Activated CD4-positive, alpha-beta T cell treated with anti-CD3 and anti-CD28 coated beads, Interleukin-2, Interleukin-6, amounts not matched to agents 100 ng/mL and 50 ng/mL, durations not matched to agents 16 hours and 8 hours (primary cell): ENCODE data around the gene CCDC85C.
A peak's percentile ranks its signal among the peaks of the same experiment; 100 is the strongest.

Source experiments
- DNase-seq: peaks from one replicate; pipeline ENCODE4 v3.0.0-alpha.2; 2020

The CCDC85C gene

DNA sequence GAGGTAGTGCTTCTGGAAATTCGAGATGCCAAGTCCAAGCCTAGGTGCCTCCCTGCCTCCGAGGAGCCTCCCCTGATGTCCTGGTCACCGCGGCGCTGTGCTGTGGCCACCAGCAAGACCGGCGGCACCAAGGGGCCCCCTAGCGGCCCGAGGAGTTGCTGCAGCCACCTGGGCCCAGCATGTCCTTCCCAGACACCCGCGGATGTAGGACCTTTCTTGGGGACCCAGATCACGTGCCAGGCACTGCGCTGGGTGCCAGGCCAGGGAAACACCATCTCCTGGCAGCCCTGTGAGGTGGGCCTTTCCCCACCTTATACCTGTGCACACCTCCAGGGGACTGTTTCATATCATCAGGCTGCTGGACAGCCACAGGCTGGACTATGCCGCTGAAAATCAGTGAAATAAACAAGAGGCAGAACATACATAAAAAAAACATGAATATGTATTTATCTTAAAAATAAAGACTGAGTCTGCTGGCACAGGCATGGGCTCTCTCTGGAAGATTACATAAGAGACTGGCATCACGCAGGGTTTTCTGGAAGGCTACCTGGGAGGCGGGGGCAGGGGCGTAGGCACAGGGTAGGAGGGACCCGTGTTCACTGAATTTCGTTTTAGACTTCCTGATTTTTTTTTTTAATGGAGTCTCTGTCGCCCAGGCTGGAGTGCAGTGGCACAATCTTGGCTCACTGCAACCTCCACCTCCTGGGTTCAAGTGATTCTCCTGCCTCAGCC lies 25.0 kb upstream of the CCDC85C start:
- peak; percentile 69 for DNase-seq

DNA sequence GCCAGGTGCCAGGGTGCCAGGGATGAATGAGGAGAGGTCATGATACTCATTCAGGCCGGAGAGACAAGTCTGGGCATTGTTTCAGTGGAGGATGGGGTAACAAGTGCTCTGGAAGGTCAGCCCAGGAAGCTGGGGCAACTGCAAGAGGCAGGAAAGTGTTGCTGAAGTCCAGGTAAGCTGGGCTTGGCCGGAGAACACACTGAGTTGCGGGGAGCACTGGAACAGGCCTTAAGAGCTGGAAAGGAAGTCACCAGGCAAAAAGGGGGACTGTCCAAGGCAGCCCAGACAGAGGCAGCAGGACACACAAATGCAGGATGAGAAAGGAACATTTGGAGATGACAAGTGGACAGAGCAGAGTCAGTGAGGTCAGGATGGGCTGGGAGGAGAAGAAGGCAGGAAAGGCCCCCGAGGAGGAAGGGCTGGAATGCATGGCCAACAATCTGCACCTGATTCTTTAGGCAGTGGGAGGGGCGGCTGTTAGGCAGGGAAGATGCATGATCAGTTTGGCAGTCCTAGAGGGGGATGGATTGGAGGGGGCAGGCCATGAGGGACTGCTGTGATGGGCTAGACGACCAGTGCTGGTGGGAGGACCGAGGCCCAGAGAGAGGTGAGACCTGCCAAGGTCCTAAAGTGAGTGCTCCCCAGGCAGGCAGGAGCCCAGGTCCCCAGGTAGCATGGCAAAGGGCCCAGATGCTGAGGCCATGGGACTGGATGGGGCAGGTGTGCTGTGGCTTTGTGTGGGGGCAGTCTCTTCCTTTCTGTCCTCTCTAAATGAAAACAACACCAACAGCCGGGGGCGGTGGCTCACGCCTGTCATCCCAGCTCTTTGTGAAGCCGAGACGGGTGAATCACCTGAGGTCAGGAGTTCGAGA lies 23.7 kb upstream of the CCDC85C start:
- DNase-seq: no peak

DNA sequence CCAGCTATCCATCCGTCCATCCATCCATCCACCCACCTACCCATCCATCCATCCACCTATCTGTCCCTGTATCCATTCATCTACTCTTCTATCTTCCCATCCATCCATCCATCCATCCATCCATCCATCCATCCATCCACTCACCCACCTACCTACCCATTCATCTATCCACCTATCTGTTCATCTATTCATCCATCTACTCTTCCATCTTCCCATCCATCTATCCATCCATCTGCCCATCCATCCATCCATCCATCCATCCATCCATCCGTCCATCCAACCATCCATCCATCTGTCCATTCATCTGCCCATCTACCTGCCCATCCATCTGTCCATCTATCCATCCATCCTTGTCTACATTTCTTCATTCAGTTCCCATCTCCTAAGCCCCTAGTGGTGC lies 23.1 kb upstream of the CCDC85C start:
- no peak for DNase-seq

DNA sequence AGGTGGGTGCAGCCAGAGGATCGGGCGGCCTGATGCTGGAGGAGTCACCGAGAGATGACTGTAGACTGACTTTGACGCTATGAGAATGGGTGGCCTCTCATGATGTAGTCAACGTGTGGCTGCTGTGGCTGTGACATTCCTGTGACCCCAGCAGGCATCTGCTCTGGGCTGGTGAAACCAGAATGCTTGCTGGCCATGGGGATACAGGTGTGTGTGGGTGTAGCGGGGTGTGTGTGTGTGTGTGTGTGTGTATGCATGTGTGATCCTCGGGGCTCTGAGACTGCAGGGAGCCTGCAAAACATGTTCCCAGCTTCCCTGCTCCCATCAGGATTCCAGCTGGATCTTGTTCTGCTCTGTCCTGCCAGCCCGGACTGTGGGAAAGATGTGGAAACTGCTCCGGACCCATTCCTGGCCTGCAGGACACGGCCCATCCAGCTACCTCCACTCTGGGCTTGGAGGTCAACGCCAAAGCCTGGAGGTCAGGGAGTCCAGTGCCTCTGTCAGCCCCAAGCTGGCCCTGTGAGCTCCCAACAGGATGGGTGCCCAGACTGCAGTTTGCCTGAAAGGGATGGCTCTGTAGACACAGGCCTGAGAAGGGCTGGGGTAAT lies 22.1 kb upstream of the CCDC85C start:
- no peak for DNase-seq

DNA sequence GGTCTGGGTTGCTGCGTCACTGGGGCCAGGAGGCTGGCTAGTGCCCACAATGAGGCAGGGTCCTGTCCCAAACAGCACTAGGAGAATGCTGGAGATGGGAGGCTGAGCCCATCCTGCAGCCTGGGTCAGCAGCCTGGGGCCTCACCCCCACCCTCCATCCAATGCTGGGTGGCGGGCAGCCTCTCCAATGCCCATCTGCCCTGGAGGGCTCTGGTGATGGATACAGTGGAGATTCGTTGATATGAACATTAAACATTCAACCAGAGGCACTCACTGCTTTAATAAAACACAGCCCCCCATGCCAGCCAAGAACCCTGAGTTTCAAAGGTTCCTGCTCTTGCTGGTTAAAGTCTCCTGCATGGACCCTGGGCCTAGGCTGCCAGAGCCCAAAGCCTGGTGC lies 21.5 kb upstream of the CCDC85C start:
- no peak for DNase-seq

DNA sequence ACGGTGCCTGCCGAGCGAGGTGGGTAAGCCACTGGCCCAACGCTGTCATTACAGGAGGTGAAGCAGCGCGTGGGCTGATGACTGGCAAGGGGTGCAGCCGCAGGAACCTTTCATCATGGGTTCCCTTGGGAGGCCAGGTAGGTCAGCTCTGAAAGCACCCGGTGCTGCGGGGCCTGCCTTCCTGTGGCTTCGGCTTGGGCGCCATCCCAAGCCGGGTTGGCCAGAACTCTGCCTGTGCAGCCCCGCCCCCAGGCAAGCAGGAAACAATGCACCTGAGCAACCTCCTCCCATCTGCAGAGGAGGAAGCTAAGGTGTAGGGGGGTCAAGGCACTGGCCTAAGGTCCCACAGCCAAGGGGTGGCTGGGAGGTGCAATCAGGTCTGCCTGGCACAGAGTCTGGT lies 21.0 kb upstream of the CCDC85C start:
- no peak for DNase-seq

DNA sequence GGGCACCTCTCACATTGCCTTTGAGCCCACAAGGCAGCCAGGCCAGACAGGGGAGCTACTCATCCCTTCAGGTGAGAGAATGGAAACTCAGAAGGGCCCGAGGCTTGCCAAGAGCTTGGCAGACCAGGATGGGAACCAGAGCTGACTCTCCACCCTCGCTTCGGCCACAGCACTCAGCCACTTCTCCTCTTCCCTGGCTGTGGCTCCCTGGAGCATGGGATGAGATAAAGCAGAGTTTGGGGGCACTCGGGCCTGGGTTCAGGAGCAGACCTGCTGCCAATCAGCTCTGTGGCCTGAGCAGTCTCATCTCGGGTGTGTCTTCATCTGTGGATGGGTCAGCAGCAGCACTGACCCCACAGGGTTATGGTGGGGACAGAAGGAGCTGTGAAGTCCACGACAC lies 20.0 kb upstream of the CCDC85C start:
- DNase-seq: no peak

DNA sequence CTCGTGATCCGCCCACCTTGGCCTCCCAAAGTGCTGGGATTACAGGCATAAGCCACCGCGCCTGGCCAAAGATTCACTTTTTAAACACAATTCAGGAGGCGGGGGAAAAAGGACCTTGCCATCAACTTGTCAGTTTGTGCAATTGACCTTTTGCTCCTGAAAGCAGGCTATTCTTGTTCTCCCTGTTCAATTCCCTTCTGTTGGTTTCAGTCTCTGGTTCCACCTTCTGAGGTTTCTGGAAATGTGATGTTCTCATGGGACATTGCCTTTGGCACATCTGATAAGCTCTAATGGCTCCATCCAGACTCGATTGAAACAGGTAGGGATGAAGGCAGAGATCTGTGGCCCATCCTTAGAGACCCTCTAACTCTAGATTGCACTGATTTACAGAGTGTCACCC lies 17.9 kb upstream of the CCDC85C start:
- DNase-seq: no peak

DNA sequence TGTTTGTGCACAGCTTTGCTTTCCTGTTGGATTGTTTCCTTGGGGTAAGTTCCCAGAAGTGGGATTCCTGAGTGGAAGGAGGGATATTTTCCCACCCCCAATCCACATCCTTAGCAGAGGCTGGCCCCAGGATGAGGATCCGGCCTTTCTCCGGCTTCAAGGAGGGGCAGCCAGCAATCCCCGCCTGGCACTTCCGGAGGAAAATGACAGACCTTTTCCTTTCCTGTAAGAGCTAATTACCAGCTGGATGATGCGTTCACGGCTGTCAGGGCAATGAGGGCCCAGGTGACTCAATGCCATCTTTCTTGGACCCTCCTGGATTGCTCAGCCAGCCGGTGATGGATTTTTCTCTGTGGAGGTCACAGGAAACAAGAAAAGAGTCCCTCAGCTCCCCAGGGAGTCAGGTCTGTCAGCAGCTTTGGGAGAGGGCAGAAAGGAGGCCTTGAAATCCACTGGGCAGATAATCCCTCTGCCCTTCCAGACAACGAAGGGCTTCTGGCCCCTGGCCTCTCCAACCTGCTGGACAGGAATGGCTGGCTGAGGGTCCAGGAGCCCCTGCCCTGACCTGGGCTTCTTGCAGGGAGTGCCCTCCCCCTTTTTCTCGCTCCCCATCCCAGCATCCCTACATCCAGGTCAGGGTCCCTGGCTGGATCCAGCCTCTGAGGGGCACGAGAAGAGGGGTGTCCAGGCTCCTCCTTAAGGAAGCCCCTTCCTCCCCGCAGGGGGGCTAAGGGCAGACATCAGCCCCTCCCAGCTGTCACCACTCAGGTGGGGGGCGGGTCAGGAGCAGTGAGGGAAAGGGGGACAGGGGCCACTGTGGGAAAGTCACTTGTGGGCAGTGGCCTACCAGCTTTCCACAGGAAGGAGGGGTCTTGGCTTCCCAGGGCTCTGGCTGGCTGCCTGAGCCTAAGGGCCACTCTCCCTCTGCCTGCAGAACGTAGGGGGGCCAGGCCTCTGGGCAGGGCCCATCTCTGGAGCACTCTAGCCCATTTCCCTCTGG lies 16.1 kb upstream of the CCDC85C start:
- DNase-seq: no peak

DNA sequence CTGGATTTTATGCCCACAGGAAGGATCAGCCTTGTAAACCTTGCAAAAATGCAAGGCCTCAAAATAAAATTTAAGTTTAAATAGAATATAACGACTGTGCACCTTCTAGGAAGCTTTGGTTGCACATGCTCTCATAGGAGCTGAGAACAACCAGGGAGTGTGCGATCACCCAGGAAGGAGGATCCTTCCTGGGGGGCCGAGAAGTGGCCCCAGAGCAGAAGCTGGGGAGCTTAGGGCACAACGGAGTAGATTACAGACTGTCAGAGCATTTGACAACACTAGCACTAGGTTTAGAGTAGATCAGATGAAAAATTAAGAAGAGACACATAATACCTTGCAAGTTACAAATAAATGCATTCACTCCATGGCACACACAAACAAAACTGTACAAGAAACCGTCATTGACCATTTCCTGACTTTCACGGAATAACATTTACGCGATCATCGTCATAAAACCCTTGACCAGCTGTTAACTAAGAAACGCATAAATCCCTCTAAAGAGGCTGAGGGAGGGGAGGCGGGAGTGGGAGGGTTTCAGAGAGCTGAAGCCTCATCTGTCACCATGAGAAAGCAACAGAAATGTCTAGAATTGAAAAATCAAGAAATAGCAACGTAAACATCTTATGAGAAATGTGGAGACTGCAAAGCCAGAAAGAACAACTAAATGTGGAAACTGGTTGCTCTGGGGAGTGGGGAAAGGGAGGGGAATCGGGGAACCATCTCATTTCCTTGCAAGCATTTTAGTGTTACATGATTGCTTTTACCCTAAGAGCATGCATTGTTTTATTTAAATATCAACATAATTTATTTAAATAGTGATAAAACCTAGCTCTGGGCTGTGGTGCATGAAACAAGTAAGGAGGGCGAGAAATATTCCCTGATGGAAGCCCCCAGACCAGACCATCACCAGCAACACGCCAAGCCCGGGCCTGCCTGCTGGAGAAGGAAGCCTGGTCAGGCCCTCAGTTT lies 13.1 kb upstream of the CCDC85C start:
- no peak for DNase-seq

DNA sequence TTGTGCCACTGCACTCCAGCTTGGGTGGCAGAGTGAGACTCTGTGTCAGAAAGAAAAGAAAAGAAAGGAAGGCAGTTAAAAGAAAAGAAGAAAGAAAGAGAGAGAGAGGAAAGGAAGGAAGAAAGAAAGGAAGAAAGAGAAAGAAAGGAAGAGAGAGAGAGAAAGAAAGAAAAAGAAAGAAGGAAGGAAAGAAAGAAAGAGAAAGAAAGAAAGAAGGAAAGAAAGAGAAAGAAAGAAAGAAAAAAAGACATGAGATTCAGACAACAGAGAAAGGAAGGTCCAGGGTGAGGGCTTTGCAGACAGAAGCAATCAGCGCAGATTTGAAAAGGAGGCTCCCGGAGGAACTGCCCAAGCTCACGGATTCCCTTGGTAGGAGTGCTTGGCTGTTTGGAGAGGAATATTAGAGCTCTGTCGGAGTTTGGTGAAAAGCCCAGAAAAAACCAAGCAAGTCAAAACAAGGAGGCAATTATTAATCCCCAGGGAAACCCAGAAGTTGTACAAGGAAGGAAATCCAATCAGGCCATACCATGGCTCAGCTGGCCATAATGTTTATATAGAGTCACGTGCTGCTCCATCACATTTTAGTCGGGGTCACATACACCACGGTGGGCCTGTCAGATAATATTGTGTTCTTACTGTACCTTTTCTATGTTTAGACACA lies 11.6 kb upstream of the CCDC85C start:
- no peak for DNase-seq

DNA sequence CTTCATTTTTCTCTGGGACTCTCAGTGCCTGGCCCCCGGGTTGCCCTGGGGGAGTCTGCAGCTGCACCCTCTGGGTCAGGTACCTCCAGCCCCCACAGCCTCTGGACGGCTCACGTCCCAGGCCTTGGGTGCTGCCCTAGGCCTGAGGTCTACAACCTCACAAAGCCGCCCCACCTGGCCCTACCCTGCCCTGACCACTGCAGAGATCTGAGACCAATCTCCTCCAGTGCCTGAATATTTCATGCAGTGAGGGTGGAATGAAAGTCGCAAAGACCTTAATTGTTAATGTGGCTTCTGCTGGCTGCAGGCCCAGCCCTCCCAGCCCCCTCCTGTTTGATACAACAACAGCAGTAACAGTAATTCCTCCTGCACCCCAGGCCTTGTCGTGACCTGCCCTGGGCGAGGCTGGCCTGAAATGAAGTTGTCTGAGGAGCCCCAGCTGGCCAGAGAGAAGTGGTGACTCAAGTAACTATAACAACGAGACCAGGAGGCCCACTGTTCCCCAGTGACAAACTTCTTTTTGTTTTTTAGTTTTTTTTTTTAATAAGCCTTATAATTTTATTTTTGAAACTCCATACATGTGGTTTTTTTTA lies 8.8 kb upstream of the CCDC85C start:
- no peak for DNase-seq

DNA sequence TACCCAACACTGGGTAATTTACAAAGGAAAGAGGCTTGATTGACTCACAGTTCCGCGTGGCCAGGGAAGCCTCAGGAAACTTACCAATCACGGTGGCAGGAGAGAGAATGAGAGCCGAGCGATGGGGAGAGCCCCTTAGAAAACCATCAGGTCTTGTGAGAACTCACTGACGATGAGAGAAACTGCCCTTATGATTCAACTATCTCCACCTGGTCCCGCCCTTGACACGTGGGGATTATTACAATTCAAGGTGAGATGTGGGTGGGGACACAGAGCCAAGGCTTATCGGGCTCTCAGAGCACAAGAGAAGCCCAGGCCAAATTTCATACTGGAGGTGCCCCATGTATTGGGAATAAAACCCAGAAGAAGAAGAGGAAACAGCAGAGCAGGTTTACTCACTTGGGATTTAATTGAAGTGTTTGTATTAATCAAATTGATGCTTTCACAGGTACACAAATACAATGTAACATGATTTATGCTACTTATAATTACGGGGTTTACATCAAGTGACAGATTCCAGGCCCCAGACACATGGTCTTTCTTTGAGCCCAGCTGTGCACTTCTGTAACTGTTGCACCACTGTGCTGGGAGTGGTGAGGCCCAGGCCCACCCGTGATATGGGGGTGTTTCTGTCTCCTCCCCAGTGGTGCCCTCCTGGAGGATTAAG lies 8.2 kb upstream of the CCDC85C start:
- no peak for DNase-seq

DNA sequence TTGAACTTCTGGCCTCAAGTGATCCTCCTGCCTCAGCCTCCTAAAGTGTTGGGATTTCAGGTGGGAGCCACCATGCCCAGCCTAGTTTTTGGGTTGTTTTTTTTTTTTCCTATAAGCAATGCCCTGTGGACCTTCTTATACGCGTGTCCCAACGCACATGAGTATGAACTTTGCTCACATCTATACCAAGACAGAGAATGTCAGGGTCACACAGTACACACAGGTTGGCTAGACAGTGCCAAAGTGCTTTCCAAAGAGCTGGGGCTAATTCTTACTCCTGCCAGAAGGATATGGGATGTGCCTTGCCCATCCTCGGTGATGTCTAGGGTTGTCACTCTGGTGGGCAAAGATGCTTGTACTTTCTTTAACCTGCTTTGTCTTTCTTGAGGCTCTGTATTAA lies 7.6 kb upstream of the CCDC85C start:
- DNase-seq: no peak

DNA sequence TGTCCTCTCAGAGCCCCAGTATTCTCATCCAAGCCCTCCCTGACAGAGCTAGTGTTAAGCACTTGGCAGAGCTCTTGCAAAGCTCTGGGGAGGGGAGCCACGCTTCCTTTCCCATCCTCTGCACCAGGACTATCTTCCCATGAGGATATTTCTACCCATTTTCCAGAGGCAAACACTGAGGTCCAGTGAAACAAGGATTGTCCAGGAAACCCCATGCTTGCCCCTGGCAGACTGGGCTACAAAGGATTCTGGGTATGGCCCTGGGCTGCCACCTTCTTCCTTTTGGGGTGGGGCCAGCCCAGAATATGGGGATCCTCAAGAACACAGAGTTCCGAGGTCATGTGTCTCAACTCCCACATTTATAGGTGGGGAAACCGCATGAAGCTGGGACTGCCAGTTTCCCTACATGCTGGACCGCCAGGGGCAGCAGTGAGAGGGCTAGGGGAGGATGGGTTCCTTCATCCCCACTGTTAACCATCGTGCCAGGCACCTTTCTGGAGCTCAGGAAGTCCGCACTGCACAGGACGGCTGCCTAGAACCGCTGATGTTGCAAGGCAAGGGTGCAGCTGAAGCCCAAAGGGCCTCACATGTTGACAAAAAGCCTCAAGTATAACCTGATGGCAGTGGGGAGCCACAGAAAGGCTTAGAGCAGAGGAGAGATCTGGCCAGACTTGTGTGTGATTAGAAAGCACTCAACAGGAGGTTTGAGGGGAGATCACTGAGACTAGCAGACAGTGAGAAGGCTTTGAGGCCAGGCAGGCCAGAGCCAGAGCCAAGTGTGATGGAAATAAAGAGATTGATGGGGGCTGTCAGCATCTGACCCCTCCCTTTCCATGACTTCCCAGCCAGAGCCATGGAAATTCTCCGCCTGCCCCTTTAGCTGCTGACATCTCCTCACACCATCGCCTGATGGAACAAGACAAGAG lies 5.5 kb upstream of the CCDC85C start:
- peak; percentile 9 for DNase-seq

DNA sequence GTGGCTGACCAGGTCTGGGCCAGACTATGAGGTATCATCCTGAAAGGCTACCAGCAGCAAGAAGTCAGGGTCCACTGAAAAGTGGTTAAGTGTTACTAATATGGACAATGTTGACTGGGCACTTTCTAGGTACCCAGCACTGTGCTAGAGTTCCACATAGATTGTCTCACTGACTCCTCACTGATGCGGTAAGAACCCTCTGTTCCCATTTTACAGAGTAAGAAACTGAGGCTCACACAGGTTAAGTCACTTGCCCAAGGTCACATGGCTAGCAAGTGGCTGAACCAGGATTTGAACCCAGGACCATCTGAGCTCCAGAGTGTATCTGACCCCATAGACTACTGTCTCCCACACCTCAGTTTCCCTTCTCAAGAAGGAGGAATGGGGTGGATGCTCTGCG lies 4.6 kb upstream of the CCDC85C start:
- no peak for DNase-seq

DNA sequence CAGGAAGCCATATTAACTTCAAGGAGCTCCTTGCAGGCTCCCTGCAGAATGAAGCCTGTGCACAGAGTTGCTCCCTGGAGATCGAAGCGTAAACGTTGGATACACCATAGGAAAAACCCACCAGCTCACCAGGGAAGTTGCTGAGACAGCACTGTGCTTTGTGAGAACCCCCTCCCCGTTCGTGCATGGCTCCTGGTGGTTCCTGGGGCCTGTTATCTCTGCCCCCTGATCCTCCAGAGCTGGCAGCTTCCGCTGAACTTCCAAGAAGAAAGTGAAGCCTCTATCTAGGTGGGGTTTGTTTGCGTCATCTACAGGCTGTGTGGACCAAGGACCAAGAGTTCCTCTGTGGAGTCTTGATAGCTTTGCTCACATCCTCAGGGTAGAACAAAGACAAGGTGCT lies 2.4 kb upstream of the CCDC85C start:
- DNase-seq: no peak

DNA sequence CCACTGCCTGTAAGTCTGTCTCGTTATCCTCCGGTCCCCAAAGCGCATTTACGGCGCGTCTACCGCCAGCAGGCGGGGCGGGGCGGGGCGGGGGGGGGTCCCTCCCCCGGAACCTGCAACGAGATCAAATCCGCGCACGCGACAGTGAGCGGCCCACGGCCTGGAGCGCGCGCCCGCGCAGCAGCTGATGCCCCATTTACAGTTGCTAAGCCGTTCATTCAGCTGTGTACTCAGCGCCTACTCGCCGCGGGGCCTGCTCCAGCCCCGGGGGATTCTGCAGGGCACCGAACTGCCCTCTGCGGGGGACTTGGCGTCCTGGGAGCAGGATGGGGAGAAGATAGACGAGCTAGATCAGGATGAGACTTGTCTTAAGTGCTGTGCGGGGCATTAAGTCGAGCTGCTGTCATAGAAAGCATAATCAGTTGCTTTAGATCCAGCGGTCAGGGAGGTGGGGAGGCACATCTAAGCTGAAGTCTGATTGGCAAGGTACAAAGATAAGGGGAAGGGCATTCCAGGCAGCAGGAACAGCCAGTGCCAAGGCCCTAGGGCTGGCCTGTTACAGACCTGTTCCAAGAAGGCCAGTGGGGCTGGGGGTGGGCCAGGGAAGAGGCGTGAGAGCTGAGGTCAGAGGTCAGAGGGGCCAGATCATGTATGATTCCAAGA lies 1.4 kb upstream of the CCDC85C start:
- DNase-seq: peak; percentile 69
